Measurements from ENCODE around the gene OPN1SW.

- TF ChIP-seq POLR2A (IDR thresholded peaks at IDR 0.05): no peak
- TF ChIP-seq CTCF (IDR thresholded peaks at IDR 0.05): no peak
Measured at GRCh38 chr7:128770233-128770632, 5.4 kb downstream of the OPN1SW start.

Measured in testis (tissue), 2 donors.